Thyroid gland (tissue), 4 donors: ENCODE measurements around the gene LPCAT1.

Source experiments
- CTCF ChIP-seq, 6 experiments: fragments of 200-600 bp in 3 of 6; fragments of 450-650 bp in 3 of 6; sonication (generic) in 3 of 6; IDR thresholded peaks; one replicate each; pipeline ENCODE4 v1.5.1; 2016 to 2019; ENCODE audit warnings: antibody characterized with exemption in 6 of 6, mild to moderate bottlenecking in 2 of 6, inconsistent platforms in 1 of 6, moderate library complexity in 1 of 6
- POLR2A ChIP-seq, 2 donors: fragments of 450-650 bp; IDR thresholded peaks; one replicate each; pipeline ENCODE4 v1.6.1; 2017; ENCODE audit warnings: antibody characterized with exemption in 2 of 2, mild to moderate bottlenecking in 2 of 2, moderate library complexity in 1 of 2

- no peak for TF ChIP-seq CTCF (IDR thresholded peaks at IDR 0.05)
- TF ChIP-seq POLR2A (IDR thresholded peaks at IDR 0.05): no peak
Observed at GRCh38 chr5:1500411-1501091, 23.2 kb downstream of the LPCAT1 start.
